HG03025 (cell line): ENCODE data around the gene RASGRP1.

Source experiments
- ATAC-seq: cut with Tn5 transposase; IDR thresholded peaks from one replicate; pipeline ENCODE4 v1.9.1; 2021; ENCODE audit warnings: mild to moderate bottlenecking, moderate library complexity; ENCODE audit not compliant: unreplicated experiment, low FRiP score

The RASGRP1 gene

DNA sequence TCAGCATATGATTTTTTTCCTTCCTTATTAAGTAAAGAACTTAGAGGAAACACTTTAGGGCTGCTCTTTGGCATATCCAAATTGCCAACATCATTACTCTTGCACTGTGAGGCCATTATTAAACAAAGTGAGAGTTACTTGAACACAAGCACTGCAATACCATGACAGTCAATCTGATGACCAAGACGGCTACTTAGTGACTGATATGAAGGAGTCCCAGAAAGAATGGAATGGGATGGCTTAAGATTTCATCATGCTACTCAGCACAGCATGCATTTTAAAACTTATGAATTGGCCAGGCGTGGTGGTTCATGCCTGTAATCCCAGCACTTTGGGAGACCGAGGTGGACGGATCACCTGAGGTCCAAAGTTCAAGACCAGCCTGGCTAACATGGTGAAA lies 55.5 kb downstream of the RASGRP1 start:
- ATAC-seq = no peak

- peak; percentile 50 for ATAC-seq
Observed at GRCh38 chr15:38508647-38509046, 56.0 kb downstream of the RASGRP1 start.

GRCh38 chr15:38507570-38507969 lies 57.0 kb downstream of the RASGRP1 start:
- ATAC-seq = no peak

DNA sequence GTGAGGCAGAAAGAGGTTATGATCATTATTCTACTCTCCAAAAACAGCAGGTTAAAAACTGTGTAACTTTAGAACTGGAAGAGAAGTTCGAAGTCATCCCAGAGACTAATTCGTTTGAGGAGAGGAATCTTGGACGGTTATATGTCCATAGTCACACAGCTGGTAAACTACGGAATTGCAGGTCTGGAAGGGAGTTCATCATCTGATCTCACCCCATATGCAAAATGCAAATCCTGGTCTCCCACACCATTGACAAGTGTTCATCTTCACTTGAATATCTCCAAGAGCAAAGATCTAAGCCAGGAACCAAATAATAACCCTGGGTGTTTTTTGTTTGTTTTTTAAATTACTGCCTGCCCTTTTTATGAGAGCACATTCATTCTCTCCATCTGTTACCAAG lies 57.6 kb downstream of the RASGRP1 start:
- ATAC-seq = no peak

- no peak for ATAC-seq
Observed at GRCh38 chr15:38504680-38505467, 59.7 kb downstream of the RASGRP1 start.

GRCh38 chr15:38503496-38503895 lies 61.1 kb downstream of the RASGRP1 start:
- no peak for ATAC-seq

- no peak for ATAC-seq
Observed at GRCh38 chr15:38499651-38500050, 65.0 kb downstream of the RASGRP1 start.

GRCh38 chr15:38496151-38496550 lies 68.5 kb downstream of the RASGRP1 start:
- ATAC-seq = no peak

DNA sequence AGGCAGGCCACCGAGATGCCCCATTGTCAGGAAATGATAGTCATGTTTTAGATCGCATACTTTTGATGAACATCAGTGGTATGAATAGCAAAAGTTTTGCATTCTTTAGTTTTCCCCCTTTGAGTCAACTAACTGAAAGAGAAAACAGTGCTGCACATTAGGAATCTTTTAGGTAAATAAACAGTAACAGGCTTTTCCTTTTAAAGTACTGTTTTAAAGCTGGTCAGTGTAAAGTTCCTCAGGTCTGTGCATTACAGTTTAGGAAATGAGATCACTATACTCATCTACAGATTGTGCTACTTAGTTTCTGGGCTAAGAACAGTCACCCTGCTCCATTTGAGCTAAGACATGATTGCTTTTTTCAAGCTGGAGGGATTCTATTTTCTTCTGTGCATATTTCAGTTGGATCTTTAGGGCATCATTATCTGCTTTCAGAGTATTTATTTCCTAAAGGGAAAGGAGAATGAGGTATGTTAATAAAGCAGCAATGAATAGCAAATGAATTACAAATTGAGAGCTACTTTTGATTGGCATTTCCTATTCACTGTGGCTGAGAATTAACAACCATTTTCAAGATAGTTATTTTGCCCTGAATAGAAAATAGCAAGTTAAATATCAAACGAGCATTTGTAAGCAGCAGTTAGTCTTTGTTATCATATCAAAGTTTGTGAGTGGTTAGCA lies 74.2 kb downstream of the RASGRP1 start:
- ATAC-seq = no peak

DNA sequence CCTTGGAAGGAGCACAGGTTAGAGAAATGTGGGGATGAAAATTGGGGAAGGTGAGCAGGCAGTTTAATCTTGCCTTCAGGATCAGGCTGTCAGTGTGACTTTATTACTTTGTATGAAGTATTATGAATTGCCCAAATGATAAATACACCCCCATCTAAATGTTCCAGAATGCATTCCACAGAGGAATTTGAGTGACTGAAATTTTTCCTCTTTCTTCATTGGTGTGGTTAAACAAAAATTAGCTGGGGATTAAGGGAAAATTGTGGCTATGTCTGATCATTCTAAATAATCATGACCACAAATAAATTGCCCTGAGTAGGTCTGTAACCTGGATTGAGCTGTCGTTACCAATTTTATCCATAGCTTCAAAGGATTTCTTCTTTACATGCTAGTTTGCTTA lies 77.2 kb downstream of the RASGRP1 start:
- ATAC-seq = no peak

DNA sequence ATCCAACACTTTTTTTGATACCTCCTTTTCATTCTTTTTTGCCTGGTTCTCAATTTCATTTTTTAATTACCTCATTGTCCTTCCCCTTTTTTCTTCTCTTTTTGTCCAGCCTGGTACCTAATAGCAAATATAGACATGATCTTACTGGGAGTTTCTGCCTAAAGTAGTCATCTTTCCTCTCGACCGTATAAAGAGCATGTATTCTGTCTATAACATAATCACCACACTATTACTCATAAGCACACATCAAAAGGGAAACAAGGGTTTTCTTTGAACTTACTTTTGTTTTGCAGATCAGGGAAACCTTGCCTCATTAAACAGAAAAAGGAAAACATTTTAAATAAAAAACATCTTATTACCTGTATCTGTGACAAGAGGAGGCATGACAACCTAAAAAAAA lies 77.7 kb downstream of the RASGRP1 start:
- no peak for ATAC-seq

- ATAC-seq = no peak
Observed at GRCh38 chr15:38482572-38482971, 82.0 kb downstream of the RASGRP1 start.

- ATAC-seq = no peak
Observed at GRCh38 chr15:38481761-38482160, 82.9 kb downstream of the RASGRP1 start.

DNA sequence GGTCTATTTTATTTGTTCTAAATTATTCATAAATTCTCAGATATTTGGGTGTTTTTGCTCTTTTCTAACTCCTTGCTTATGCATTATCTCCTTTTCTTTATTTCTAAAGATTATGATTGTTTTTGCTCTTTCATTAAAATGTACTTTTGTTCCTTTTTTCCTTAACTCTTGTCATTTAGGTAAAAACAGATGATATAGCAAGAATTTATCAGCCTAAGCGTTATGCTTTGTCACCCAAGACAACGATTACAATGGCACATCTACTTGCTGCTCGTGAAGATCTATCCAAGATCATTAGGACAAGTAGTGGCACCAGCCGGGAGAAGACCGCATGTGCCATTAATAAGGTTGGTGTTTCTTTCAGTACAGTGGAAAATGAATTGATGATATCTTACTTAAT lies 83.5 kb downstream of the RASGRP1 start:
- ATAC-seq = no peak

DNA sequence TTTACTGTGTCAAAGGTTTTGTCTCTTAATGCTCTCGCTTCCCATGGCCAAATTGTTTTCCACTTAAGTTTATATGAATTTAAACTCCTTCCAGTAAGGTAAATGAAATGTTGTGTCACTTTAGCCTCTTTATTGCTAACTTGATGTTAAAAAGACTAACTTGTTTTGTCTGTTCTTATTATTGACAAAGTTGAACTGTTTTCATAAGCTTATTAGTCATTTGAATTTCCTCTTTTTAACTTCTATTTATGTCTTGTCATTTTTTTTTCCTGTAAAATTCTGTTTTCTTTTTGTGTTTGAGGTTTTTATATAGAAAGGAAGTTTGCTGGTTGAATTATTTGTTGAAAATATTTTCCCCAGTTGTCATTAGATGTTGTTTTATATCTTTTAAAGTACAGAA lies 84.9 kb downstream of the RASGRP1 start:
- no peak for ATAC-seq

DNA sequence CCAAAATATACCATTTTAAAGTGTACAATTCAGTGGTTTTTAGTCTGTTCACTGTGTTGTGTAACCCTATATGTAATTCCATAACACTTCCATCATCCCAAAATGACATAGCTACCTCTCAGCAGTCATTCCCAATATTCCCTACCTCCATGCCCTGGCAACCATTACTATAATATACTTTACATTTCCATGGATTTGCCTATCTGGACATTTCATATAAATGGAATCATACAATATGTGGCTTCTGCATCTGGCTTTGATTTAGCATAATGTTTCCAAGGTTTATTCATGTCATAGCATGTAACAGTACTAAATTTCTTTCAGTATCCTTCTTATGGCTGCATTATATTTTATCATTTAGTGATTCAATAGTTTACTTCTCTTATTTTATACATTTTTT lies 85.3 kb downstream of the RASGRP1 start:
- no peak for ATAC-seq

DNA sequence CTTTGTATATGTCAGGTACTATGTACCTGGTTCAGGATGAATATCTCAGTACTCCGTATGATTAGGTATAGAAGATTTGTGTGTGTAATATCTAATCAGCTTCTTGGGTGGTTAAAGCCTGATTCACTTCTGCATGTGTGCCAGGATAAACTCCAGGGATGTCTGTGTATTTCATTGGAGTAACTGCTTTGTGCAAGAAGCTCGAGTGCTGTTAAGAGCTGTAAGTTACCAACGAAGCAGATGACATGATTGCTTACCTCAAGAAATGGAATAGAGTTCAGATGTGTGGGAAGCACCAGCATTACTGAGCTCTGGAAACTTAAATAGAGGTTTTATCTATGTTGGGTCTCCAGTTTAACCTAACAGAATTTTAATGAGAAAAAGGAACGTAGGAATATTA lies 87.0 kb downstream of the RASGRP1 start:
- ATAC-seq = no peak

- ATAC-seq = no peak
Observed at GRCh38 chr15:38476120-38476519, 88.5 kb downstream of the RASGRP1 start.

DNA sequence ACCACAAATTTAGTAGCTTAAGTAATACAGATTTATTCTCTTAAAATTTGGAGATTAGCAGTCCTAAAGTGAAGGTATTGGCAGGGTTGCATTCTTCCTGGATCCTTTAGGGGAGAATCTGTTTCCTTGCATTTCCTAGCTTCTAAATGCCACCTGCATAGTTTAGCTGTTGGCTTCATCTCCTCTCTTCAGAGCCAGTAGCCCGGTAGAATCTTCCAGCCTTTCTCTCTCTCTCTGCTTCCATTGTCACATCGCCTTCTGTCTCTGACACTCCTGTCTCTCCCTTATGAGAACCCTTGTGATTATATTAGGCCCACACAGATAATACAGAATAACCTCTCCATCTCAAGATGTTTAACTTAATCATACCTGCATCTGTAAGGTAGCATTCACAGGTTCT lies 89.3 kb downstream of the RASGRP1 start:
- ATAC-seq = no peak

- ATAC-seq = peak; percentile 91
Observed at GRCh38 chr15:38474155-38474757, 90.4 kb downstream of the RASGRP1 start.

- no peak for ATAC-seq
Observed at GRCh38 chr15:38471974-38472373, 92.6 kb downstream of the RASGRP1 start.

DNA sequence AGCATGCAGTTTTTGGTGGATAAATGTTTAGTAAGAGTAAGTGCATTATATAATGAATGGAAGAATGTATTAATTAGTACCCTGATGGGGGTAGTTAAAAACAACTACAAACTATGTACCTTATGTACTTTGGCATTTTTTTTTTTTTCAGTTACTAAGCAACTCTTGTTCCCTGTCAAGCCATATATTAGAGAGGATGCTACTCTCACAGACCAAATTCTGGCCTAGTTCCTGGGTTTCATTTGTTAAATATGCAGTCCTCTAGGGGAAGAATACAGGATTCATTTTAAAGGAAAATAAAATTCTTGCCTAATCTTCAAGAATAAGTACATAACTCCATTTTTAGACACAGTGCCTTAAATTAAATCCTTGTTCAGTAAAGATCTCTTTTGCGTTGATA lies 93.8 kb downstream of the RASGRP1 start:
- ATAC-seq = no peak
